GM18517 (cell line): ENCODE results near the gene RAVER2.
"Not testable (repeated sequence)": the region's sequence is repeated elsewhere in the genome, so short reads cannot be mapped to it uniquely, and the experiment has no call there.

ENCODE experiments used
- ATAC-seq: cut with Tn5 transposase; IDR thresholded peaks from one replicate; pipeline ENCODE4 v1.9.1; 2021; ENCODE audit warnings: mild to moderate bottlenecking, moderate library complexity; ENCODE audit not compliant: unreplicated experiment

Gene RAVER2, protein sequence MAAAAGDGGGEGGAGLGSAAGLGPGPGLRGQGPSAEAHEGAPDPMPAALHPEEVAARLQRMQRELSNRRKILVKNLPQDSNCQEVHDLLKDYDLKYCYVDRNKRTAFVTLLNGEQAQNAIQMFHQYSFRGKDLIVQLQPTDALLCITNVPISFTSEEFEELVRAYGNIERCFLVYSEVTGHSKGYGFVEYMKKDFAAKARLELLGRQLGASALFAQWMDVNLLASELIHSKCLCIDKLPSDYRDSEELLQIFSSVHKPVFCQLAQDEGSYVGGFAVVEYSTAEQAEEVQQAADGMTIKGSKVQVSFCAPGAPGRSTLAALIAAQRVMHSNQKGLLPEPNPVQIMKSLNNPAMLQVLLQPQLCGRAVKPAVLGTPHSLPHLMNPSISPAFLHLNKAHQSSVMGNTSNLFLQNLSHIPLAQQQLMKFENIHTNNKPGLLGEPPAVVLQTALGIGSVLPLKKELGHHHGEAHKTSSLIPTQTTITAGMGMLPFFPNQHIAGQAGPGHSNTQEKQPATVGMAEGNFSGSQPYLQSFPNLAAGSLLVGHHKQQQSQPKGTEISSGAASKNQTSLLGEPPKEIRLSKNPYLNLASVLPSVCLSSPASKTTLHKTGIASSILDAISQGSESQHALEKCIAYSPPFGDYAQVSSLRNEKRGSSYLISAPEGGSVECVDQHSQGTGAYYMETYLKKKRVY

DNA sequence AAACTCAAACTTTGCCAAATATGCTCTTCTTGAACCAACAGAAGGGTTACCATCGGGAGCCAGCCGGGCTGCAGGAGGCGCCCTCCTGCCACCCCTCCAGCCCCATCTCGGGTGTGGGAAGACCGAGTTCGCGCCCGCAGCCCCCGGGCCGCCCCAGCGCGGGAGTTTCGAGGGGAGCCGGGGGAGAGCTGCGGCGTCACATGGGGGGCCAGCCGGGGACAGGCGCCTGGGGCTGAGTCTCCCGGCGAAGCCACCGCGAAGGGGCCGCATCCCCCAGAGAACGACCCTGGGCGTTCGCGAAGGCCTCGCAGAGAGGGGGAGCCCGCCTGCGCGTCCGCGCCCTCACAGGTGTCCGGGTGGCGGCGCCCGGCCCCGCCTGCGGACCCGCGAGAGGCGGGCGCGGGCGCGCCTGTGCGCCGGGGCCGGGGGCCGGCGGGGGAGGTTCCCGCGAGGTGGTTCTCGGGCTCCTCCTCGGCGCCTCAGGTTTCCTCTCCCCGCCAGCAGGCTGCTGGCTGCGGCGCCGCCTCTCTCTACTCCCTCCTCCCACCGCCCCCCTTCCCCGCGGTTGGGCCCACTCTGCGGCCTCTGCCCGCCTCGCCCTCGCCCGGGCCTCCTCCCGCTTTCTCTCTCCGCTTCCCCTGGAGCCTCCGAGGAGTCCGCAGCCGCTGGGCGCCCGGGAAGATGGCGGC is at the start of gene RAVER2:
Gene RAVER2, plus strand, starts transcription at position 584 of the 689 bp plus-strand sequence. Its CDS starts 98 bp downstream, at position 682.
- no peak for ATAC-seq

DNA sequence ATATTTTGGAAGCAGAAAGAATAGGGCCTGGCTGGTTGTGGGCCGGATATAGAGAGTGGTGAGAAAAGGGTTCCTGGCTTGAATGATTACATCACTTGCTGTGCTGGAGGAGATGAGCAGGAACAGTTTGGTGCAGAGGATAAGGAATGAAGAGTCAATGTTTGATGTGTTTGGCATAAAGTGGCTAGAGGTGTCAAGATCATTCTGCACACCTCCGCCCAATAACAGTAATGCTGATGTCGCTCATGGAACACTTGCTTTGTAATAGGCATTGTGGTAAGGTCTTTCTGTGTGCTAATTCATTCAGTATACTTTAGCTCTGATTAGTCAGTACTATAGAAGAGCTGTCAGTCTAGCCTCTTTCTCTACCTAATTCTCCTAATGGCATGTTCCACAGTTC is 48.0 kb upstream of the RAVER2 start:
- no peak for ATAC-seq

DNA sequence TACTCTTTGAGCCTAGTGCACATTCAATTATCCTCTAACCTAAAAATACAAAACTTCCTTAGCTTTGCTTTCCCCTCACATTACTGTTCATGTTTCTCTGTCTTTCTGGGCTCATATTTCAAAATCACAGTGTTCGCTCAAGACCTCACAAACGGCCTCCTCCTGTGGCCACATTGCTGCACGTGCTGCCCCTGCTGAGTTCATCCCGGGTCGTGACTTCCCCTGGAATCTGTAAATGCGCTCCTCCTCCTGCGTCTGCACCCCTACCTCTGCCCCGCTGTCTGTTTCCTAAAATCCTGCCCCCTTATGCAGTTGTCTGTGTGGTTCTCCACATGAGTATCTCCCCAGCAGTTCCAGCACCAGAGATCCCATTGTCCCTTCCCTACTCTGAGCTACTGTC is 45.5 kb upstream of the RAVER2 start:
- ATAC-seq: no peak

DNA sequence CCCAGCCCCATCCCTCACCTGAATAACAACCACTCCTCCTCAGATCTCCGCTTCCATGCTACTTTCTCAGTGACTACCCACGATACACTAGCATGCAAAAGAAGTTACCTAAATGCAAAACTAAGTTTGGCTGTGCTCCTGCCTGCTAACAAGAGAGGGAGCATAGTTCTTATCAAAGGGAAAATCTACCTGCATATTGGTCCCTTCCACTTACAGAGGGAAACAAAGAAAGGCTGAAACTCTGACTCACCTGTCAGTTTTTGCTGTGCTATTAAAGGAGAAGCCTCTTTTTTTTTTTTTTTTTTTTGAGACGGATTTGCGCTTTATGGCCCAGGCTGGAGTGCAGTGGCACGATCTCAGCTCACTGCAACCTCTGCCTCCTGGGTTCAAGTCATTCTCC is 43.8 kb upstream of the RAVER2 start:
- ATAC-seq: no peak

DNA sequence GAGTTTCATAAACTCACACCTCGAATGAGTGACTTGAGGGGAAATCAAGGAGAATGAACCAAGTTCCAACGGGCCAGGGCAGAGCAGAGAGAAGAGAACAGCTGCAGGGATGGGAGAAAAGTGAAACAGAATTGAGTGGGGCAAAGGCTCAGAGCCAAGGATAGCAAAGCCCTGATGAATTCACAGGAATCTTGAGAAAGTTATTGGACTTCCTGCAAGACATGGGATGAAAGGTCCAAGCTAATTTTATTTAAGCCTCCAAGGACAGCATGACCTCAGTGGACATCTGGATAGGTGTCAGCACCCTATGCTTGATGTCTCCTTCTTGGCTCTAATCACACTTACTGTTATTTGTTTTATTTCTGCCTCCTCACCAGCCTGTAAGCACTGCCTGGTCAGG is 43.0 kb upstream of the RAVER2 start:
- no peak for ATAC-seq

DNA sequence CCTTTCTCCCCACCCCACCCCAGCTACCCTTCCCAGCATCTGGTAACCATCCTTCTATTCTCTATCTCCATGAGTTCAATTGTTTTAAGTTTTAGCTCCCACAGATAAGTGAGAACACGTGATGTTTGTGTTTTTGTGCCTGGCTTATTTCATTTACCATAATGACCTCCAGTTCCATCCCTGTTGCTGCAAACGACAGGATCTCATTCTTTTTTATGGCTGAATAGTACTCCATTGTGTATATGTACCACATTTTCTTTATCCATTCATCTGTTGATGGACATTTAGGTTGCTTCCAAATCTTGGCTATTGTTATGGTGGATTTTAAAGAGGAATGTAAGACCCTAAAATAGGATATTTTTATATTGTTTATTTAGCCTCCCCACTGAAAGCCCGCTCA is 42.2 kb upstream of the RAVER2 start:
- not testable (repeated sequence) for ATAC-seq

DNA sequence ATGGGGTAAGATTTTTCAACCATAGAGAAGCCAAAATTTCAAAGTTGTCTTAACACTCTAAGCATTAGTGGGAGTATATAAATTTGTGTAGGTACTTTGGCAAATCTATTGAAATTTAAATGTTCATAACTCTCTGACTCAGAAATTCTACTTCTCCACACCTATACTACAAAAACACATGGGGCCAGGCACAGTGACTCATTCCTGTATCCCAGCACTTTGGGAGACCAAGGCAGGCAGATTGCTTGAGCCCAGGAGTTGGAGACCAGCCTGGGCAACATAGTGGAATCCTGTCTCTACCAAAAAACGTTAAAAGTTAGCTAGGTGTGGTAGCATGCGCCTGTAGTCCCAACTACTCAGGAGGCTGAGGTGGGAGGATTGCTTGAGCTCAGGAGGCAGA is 41.3 kb upstream of the RAVER2 start:
- no peak for ATAC-seq

DNA sequence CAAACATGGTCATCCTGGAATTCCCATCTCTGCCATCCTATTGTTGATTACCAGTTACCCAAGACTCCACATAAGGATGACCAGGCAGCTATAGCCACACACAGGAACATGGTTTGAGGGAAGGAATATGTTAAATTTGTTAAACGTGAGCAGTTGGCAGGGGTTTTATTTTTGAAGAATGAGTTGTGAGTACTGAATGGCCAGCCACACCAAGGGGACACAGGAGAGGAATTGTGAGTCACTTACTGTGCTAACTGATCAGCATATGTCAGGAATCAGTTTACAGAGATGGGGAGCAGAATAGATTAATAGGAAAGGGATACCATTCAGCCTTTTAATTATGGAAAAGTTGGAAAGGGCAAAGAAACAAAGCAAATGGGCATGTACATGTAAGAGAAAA is 39.3 kb upstream of the RAVER2 start:
- ATAC-seq: no peak

DNA sequence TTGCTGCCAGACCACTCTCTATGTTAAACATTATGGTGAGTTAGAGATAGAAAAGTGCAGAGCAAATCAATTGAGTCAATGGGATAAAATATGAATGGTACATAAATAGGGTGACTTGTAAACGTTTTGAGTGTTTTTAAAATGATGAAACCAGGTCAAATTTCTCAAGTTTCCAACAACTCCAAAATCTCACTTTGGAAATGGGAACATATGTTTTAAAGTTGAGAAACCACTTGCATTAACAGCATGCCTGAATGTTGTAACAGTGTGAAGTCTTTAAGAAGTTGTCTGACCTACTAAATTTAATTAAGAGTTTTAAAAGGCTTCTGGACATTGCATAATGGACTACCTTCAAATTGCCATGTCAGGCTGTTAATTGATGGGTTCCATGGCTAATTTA is 33.6 kb upstream of the RAVER2 start:
- ATAC-seq: no peak

DNA sequence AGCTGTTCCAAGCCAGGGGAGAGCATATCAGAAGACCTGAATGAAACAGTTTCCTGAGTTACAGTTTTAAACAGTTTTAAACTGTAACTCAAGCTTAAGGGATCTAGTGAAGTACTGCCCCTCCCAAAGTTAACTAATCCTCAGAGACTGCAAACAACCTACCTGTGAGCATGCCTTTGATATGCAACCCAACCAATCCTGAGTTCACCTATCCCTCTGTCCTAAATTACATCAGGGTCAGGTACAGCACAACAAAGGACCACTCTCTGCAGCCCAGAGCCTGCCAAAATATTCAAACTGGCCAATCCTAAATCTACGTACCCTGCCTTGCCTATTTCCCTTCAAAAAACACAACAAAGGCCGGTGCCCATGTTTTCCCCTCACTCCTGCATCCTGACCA is 32.8 kb upstream of the RAVER2 start:
- ATAC-seq: no peak

DNA sequence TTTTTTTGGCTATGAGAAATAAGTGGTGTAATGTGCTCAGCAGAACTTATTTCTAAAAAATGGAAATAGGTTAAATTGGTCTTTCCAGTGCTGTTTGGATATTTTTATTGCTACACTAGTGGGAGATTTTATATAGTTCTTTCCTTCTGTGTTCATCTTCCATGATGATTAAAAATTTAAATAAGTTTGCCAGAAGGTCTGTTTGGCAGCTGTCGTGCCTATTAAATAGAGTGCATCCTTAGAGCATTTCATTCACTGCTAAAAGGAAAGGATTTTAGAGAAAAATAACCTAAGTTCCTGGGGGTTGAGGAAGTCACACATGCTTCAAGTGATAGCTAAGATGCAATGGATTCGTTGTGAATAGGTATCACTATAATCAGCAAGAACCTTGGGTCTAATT is 29.7 kb upstream of the RAVER2 start:
- no peak for ATAC-seq

DNA sequence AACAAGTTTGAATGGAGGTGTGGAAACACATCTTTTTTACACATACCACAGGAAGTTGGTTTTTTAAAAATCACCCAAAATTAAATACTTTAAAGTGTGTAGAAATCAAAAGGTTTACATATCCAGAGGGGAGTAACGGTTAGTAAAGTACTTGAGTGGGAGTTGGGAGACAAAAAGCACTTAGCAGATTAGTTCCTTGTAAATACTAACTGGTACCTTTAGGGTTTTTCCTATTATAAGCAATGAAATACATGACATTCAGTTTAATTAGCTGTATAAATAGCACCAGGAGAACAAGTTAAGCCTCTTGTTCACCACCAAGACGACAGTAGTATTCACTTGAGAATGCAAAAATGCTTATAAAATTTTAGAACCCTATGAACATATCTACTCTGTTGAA is 23.7 kb upstream of the RAVER2 start:
- ATAC-seq: no peak

DNA sequence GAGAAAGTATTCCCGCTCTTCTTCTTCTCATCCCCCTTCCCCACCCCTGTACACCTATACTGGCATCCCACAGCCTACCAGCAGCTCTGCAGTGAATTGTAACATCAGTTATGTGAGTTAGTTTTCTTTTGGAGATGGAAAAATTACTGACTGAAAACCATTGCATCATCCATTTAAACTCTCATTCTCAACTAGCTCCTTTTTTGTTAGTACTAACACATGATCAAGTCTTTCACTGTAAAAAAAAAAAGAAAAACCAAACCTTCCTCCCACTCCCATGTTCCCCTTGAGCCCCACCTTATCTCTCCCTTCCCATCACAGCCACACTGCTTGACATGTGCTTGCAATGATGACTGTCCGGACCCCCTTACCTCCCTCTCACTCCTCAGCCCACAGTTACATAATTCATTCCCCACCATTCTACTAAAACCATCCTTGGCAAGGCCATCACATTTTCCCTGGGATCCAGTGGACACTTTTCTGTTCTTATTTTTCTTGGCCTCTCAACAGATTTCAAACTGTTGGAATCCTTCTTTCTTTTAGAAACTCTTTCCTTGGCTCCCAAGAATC is 23.2 kb upstream of the RAVER2 start:
- ATAC-seq: no peak

DNA sequence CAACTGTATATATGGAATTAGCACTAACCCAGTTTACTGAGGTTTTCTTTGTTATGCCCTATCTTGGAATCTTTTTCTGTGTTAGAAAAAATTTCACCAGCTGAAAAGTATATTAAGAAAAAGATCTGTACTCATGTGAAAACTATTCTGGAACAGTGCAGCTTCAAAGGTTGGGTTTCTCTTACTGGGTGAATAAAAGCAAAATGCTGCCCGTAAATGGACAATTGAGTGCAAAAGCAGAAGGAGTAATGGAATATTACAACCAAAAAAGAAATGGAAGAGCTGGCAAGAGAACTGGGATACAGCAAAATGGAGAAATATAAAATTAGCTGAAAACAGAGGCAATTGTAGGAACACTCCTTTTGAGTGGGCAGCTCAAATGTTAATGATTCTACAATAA is 17.0 kb upstream of the RAVER2 start:
- ATAC-seq: no peak

DNA sequence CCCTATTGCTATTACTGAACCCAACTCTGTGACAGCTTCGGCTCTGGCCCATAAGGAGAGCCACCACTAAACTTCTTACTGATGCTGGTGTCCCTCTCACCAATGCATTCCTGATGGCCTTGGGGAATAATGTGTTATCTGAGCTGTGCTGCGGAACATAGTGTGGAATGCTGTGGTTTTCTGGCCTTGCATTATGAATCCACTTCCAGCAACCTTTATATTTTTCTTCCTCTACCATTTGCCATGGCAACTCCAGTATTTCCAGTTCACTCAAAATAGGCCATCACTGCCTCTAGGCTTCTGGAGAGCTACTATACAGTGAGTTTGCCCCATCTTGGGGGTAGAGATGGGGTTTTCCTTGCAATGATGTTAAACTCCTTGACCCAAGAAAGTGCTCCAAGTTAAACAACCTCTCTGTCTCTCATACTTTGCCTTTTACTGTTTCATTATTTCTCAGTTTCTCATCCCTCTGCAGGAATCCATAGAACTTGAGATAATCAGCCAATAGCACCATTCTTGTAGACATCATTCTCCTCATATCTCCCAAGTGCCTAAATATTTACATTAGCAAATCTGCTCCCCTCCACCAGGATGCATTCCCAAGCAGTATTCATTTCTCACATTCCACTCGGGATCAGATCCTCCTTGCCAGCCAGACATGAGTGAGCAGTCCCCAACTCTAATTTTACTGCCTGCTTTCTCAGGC is 11.1 kb upstream of the RAVER2 start:
- ATAC-seq: no peak

DNA sequence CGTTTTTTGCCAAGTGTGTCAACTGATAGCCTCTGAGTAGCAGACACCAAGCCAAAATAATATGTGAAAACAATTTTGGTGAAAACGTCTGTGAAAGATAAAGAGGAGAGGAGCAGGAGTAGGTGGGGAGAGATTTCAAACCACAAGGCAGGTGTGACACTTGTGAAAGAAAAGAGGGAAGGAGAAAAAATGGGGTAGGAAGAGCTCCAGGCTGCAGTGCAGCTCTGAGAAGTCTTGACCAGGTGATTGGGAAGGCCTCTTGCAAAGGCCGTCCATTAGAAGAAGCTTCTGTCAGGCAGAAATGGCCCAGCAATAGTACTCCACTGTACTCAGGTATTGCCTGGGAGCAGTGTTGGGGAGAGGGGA is 10.6 kb upstream of the RAVER2 start:
- no peak for ATAC-seq

DNA sequence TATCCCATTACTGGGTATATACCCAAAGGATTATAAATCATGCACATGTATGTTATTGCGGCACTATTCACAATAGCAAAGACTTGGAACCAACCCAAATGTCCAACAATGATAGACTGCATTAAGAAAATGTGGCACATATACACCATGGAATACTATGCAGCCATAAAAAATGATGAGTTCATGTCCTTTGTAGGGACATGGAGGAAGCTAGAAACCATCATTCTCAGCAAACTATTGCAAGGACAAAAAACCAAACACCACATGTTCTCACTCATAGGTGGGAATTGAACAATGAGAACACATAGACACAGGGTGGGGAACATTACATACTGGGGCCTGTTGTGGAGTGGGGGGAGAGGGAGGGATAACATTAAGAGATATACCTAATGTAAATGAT is 4.2 kb upstream of the RAVER2 start:
- ATAC-seq: not testable (repeated sequence)

DNA sequence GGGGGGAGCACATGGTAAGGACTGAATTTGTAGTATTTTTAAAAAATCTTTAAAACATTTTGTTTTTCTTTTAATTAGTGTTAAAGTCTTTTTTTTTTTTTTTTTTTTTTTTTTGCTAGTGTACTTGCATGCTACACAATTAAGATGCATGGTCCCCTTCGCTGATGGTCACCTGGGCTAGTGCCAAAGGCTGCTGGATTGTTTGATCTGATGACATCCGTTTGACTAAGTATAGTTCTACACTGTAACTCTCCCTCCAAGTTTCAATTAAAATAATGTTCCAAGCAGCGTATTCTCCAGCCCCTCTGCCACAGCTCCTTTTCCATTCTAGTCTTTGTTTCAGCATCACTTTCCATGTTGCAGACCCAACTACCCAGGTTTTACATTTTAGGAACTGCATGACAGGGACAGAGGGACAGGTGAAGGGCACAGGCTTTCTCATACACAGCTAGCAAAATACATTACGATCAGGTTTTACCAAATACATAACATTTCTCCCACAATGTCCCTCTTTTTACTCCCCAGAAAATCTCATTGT is 852 bp upstream of the RAVER2 start:
- no peak for ATAC-seq

DNA sequence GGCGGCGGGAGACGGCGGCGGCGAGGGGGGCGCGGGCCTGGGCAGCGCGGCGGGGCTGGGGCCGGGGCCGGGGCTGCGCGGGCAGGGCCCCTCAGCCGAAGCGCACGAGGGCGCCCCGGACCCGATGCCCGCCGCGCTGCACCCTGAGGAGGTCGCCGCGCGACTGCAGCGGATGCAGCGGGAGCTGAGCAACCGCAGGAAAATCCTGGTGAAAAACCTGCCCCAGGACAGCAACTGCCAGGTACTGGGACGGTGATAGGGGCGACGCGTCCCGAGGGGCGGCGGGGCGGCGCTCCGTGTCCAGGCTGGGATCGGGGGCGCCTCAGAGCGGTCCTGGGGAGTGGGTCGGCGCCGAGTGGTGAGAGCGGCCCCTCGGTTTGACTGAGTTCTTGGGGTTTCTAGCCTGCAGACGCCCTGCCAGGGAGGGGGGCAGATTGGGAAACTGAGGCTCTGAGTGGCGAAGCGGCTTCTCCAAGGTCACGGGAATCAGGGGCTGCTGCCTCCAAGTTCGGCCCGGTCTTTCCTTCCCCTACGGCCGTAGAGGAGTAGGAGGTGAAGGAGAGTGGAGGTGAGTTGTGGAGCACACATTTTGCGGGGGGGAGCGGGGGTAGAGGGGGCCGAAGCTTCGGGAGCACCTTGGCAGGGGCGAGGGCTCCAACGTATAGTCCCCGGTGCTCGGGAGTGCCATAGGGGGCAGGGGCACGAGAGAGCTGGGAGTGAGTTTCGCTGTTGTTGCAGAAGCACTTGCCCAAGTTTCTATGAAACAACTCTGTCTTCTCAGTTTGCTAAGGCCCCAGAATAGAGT is 508 bp downstream of the RAVER2 start:
- no peak for ATAC-seq
